ENCODE data around the gene PLPP4. TPM values are rescaled to one million over a fixed set of nuclear protein-coding genes. Genes with fewer than 3 reads are reported as not detected.

Gene PLPP4
- total RNA-seq, 1 experiment from 2014 or later: 9.7 TPM

DNA sequence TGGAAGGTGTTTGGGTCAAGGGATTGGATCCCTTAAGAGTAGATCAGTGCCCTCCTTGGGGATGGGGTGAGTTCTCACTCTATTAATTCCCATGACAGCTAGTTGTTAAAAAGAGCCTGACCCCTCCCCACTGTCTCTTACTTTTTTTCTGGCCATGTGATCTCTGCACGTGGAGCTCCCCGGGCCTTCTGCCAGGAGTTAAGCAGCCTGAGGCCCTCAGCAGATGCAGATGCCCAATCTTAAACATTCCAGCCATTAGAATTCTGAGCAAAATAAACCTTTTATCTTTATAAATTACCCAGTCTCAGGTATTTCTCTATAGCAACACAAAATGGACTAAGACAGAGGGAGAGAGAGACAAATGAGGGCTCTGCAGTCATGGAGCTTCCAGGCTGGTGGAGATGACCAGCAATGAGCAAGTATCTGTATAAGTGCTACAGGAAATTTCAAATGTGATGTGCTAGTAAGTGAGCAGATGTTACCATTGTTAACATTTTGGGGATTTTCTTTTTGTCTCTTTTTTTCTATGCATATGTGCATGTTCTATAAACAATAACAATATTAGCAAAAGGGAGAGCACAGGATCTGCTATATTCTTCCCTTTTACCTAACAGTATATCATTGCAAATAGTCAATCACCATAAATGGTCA, 26.7 kb downstream of the PLPP4 start:
- Histone ChIP-seq H3K4me3 (ENCODE audit: low read length) (no peak overlapping the region), H3K27ac (ENCODE audit: low read length) (no peak overlapping the region), H3K27me3 (ENCODE audit: low read length) (no peaks in the 10 kb centered on the region), H3K9me3 (ENCODE audit: low read length) (no peaks in the 10 kb centered on the region), H3K9ac (ENCODE audit: low read length) (no peak overlapping the region), H2AFZ (ENCODE audit: low read length) (no peak overlapping the region), H3K4me2 (ENCODE audit: low read depth, low read length, poor library complexity, severe bottlenecking) (no peak overlapping the region), H3K4me1 (ENCODE audit: low read length) (no peaks in the 10 kb centered on the region), H3K9me2 (replicated peaks; ENCODE audit: insufficient read depth, low read length) (no peaks in the 10 kb centered on the region), H3K79me2 (ENCODE audit: low read length) (no peaks in the 10 kb centered on the region), H4K20me1 (ENCODE audit: insufficient read depth, low read depth, low read length) (no peaks in the 10 kb centered on the region), H3K36me3 (ENCODE audit: insufficient read depth, low read length) (no peaks in the 10 kb centered on the region)
- no peak for DNase-seq

- Histone ChIP-seq H3K36me3 (ENCODE audit: insufficient read depth, low read length) (no peaks in the 10 kb centered on the region), H3K9me2 (replicated peaks; ENCODE audit: insufficient read depth, low read length) (no peaks in the 10 kb centered on the region), H3K27me3 (ENCODE audit: low read length) (no peaks in the 10 kb centered on the region), H3K4me2 (ENCODE audit: low read depth, low read length, poor library complexity, severe bottlenecking) (no peak overlapping the region), H3K4me1 (ENCODE audit: low read length) (no peaks in the 10 kb centered on the region), H3K4me3 (ENCODE audit: low read length) (no peak overlapping the region), H2AFZ (ENCODE audit: low read length) (no peak overlapping the region), H4K20me1 (ENCODE audit: insufficient read depth, low read depth, low read length) (no peaks in the 10 kb centered on the region), H3K9me3 (ENCODE audit: low read length) (no peaks in the 10 kb centered on the region), H3K27ac (ENCODE audit: low read length) (no peak overlapping the region), H3K79me2 (ENCODE audit: low read length) (no peaks in the 10 kb centered on the region), H3K9ac (ENCODE audit: low read length) (no peak overlapping the region)
- DNase-seq: no peak
Observed at GRCh38 chr10:120485946-120486345, 28.9 kb downstream of the PLPP4 start.

- no peaks in the 10 kb centered on the region for H3K79me2 ChIP-seq (ENCODE audit: low read length)
- H3K4me3 ChIP-seq (ENCODE audit: low read length): no peak overlapping the region
- no peaks in the 10 kb centered on the region for H3K27me3 ChIP-seq (ENCODE audit: low read length)
- H3K4me1 ChIP-seq (ENCODE audit: low read length): no peaks in the 10 kb centered on the region
- H4K20me1 ChIP-seq (ENCODE audit: insufficient read depth, low read depth, low read length): no peaks in the 10 kb centered on the region
- no peak overlapping the region for H3K4me2 ChIP-seq (ENCODE audit: low read depth, low read length, poor library complexity, severe bottlenecking)
- no peak overlapping the region for H2AFZ ChIP-seq (ENCODE audit: low read length)
- H3K9me2 ChIP-seq (replicated peaks; ENCODE audit: insufficient read depth, low read length): no peaks in the 10 kb centered on the region
- H3K27ac ChIP-seq (ENCODE audit: low read length): no peak overlapping the region
- no peak for DNase-seq
- no peaks in the 10 kb centered on the region for H3K9me3 ChIP-seq (ENCODE audit: low read length)
- H3K9ac ChIP-seq (ENCODE audit: low read length): no peak overlapping the region
- H3K36me3 ChIP-seq (ENCODE audit: insufficient read depth, low read length): no peaks in the 10 kb centered on the region
Observed at GRCh38 chr10:120486671-120487205, 29.7 kb downstream of the PLPP4 start.

DNA sequence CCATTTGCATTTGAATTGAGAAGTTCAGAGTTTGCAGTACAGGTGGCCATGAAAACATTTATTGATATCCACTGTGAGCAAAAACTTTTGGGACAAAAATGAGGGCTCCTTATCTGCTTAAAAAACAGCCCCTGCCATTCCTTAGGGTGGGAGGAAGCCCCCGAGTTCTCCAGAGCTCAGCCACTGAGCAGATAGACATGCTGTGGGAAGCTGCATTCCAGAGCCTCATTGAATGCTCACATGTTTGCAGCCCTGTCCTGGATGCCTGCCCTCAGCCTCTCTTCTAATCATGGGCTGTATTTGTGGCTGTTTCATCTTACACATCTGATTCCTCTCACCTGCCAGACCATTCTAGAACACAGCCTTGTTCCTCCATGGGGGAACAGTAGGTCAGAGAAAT, 33.3 kb downstream of the PLPP4 start:
- Histone ChIP-seq H3K27ac (ENCODE audit: low read length) (no peak overlapping the region), H2AFZ (ENCODE audit: low read length) (no peak overlapping the region), H3K9me2 (replicated peaks; ENCODE audit: insufficient read depth, low read length) (no peaks in the 10 kb centered on the region), H3K9ac (ENCODE audit: low read length) (no peak overlapping the region), H3K27me3 (ENCODE audit: low read length) (no peaks in the 10 kb centered on the region), H3K79me2 (ENCODE audit: low read length) (no peaks in the 10 kb centered on the region), H3K4me1 (ENCODE audit: low read length) (no peaks in the 10 kb centered on the region), H3K4me3 (ENCODE audit: low read length) (no peak overlapping the region), H3K4me2 (ENCODE audit: low read depth, low read length, poor library complexity, severe bottlenecking) (no peak overlapping the region), H3K9me3 (ENCODE audit: low read length) (no peaks in the 10 kb centered on the region), H4K20me1 (ENCODE audit: insufficient read depth, low read depth, low read length) (no peaks in the 10 kb centered on the region), H3K36me3 (ENCODE audit: insufficient read depth, low read length) (no peaks in the 10 kb centered on the region)
- DNase-seq: no peak

DNA sequence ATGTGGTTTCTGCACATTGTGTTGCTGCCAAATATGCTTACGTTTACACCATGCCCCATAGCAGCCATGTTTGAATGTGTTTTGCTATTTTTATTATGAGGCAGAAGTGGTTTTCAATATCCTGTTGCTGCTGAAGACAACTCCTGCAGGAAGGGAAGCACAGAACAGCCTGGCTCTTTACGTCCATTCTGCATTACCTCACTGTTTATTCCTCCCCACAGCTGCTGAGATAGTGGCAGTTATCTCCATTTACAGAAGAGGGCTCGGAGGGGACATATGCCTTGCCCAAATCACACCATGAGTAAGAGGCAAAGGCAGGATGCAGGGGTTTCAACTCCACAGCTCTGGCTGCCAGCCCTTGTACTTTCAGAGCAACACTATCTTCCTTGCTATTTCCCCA, 35.3 kb downstream of the PLPP4 start:
- no peaks in the 10 kb centered on the region for H3K79me2 ChIP-seq (ENCODE audit: low read length)
- H3K9me3 ChIP-seq (ENCODE audit: low read length): no peaks in the 10 kb centered on the region
- H3K9me2 ChIP-seq (replicated peaks; ENCODE audit: insufficient read depth, low read length): no peaks in the 10 kb centered on the region
- no peaks in the 10 kb centered on the region for H4K20me1 ChIP-seq (ENCODE audit: insufficient read depth, low read depth, low read length)
- no peak overlapping the region for H2AFZ ChIP-seq (ENCODE audit: low read length)
- H3K4me1 ChIP-seq (ENCODE audit: low read length): no peaks in the 10 kb centered on the region
- no peak overlapping the region for H3K9ac ChIP-seq (ENCODE audit: low read length)
- no peaks in the 10 kb centered on the region for H3K27me3 ChIP-seq (ENCODE audit: low read length)
- H3K27ac ChIP-seq (ENCODE audit: low read length): no peak overlapping the region
- DNase-seq: no peak
- no peak overlapping the region for H3K4me3 ChIP-seq (ENCODE audit: low read length)
- H3K36me3 ChIP-seq (ENCODE audit: insufficient read depth, low read length): no peaks in the 10 kb centered on the region
- no peak overlapping the region for H3K4me2 ChIP-seq (ENCODE audit: low read depth, low read length, poor library complexity, severe bottlenecking)

- Histone ChIP-seq H3K9ac (ENCODE audit: low read length) (no peak overlapping the region), H2AFZ (ENCODE audit: low read length) (no peak overlapping the region), H3K4me3 (ENCODE audit: low read length) (no peak overlapping the region), H3K79me2 (ENCODE audit: low read length) (no peaks in the 10 kb centered on the region), H3K27me3 (ENCODE audit: low read length) (no peaks in the 10 kb centered on the region), H3K27ac (ENCODE audit: low read length) (no peak overlapping the region), H3K4me1 (ENCODE audit: low read length) (no peaks in the 10 kb centered on the region), H3K9me3 (ENCODE audit: low read length) (no peaks in the 10 kb centered on the region), H3K36me3 (ENCODE audit: insufficient read depth, low read length) (no peaks in the 10 kb centered on the region), H3K4me2 (ENCODE audit: low read depth, low read length, poor library complexity, severe bottlenecking) (no peak overlapping the region), H4K20me1 (ENCODE audit: insufficient read depth, low read depth, low read length) (no peaks in the 10 kb centered on the region), H3K9me2 (replicated peaks; ENCODE audit: insufficient read depth, low read length) (no peaks in the 10 kb centered on the region)
- no peak for DNase-seq
Observed at GRCh38 chr10:120493411-120494312, 36.6 kb downstream of the PLPP4 start.

GRCh38 chr10:120494313-120494710, 37.3 kb downstream of the PLPP4 start:
- Histone ChIP-seq H3K79me2 (ENCODE audit: low read length) (no peaks in the 10 kb centered on the region), H3K27me3 (ENCODE audit: low read length) (no peaks in the 10 kb centered on the region), H3K4me3 (ENCODE audit: low read length) (no peak overlapping the region), H3K9ac (ENCODE audit: low read length) (no peak overlapping the region), H3K27ac (ENCODE audit: low read length) (no peak overlapping the region), H3K4me2 (ENCODE audit: low read depth, low read length, poor library complexity, severe bottlenecking) (no peak overlapping the region), H3K9me3 (ENCODE audit: low read length) (no peaks in the 10 kb centered on the region), H4K20me1 (ENCODE audit: insufficient read depth, low read depth, low read length) (no peaks in the 10 kb centered on the region), H3K4me1 (ENCODE audit: low read length) (no peaks in the 10 kb centered on the region), H3K9me2 (replicated peaks; ENCODE audit: insufficient read depth, low read length) (no peaks in the 10 kb centered on the region), H3K36me3 (ENCODE audit: insufficient read depth, low read length) (no peaks in the 10 kb centered on the region), H2AFZ (ENCODE audit: low read length) (no peak overlapping the region)
- DNase-seq: no peak

GRCh38 chr10:120495226-120496009, 38.4 kb downstream of the PLPP4 start:
- no peaks in the 10 kb centered on the region for H3K27me3 ChIP-seq (ENCODE audit: low read length)

More at GRCh38 chr10:120495226-120496009, 38.4 kb downstream of the PLPP4 start:
- H3K9me2 ChIP-seq (replicated peaks; ENCODE audit: insufficient read depth, low read length): no peaks in the 10 kb centered on the region
- H4K20me1 ChIP-seq (ENCODE audit: insufficient read depth, low read depth, low read length): no peaks in the 10 kb centered on the region
- H3K4me3 ChIP-seq (ENCODE audit: low read length): no peak overlapping the region
- H3K79me2 ChIP-seq (ENCODE audit: low read length): no peaks in the 10 kb centered on the region
- no peak overlapping the region for H2AFZ ChIP-seq (ENCODE audit: low read length)
- no peak overlapping the region for H3K27ac ChIP-seq (ENCODE audit: low read length)
- no peaks in the 10 kb centered on the region for H3K36me3 ChIP-seq (ENCODE audit: insufficient read depth, low read length)
- H3K9me3 ChIP-seq (ENCODE audit: low read length): no peaks in the 10 kb centered on the region
- no peak overlapping the region for H3K9ac ChIP-seq (ENCODE audit: low read length)
- H3K4me1 ChIP-seq (ENCODE audit: low read length): no peaks in the 10 kb centered on the region
- no peak overlapping the region for H3K4me2 ChIP-seq (ENCODE audit: low read depth, low read length, poor library complexity, severe bottlenecking)
- DNase-seq: no peak

All from Karpas-422 (cell line).